Stimulated activated CD8-positive, alpha-beta memory T cell treated with anti-CD3 and anti-CD28 coated beads, Interleukin-2, amount 100 ng/mL, for 48 hours (primary cell): ENCODE data around the gene SH2D4B.
"Not testable (repeated sequence)": the region's sequence is repeated elsewhere in the genome, so short reads cannot be mapped to it uniquely, and the experiment has no call there.

Experiments
- DNase-seq, 2 donors: peaks; one replicate each; pipeline ENCODE4 v3.0.0-alpha.2; 2020; ENCODE audit warnings: low read depth in 2 of 2

Gene SH2D4B

DNA sequence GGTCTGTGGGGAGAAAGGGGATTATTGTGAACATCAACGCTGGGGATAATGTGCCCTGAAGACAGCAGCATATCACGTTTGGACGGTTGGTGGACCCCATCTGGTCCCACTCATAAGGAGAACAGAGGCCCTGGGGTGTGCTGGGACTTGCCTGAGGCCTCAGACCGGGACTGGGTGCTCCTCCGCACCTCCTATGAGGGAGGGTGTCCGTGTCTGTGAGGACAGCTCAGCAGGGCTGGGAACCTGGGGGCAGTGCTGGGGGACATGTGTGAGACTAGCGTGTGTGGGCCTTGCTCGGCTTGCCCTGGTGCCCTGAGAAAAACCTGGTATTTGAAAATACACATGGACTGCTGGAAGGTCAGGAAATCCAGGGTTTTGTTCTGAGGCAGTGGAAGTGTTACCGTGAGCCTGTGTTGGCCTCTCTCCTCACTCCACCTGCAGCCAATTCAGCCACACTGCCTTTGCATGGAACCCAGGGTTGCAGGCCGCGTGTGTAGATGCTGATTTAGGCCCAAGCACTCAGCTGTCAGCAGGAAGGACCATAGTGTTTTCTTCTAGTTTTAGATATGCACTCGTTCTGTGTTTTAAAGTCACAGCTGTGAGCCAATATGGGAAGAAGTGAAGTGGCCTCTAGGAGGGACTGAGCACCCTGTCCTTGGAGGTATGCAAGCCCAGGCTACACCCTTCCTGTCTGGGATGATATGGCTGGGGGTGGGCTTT lies 13.4 kb upstream of the SH2D4B start:
- no peak for DNase-seq

DNA sequence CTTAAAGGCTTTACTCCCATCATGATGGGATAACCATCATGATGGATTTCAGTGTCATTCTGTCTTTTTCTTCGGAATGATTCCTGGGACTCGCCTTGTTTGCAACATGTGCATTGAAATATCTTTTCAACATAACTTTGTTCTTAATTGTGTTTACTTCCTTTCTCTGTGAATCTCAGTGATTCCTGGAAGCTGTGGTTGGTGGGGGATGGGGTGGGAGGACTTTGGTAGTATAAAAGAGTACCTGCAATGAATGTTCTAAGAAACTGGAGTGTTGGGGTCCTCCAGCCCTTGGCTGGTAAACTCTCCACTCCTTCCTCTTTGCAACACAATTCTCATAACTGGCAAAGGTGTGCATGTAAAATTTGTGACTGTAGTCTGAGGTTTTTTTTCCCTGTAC lies 11.5 kb upstream of the SH2D4B start:
- DNase-seq, result no peak

DNA sequence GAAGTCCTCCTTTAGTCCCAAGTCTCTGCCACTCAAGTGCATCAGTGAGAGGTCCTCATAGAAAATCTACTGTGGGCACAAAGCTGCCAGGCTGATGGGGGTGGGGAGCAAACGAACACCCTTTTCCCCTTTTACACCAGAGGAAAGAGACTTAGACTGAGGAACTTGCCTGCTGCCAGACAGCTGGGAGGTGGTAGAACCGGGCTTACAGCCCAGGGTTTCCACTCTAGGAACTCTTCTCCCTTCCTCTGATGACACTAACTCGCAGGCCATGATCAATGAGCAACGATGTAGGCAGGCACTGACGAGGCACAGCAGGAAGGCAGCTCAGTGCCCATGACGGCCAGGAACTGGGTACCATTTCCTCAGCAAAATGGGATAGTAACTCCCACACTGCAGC lies 11.0 kb upstream of the SH2D4B start:
- no peak for DNase-seq

GRCh38 chr10:80528185-80528700 lies 9.5 kb upstream of the SH2D4B start:
- DNase-seq, result no peak

GRCh38 chr10:80528901-80529300 lies 8.8 kb upstream of the SH2D4B start:
- no peak for DNase-seq

- no peak for DNase-seq
Measured at GRCh38 chr10:80529604-80530003, 8.1 kb upstream of the SH2D4B start.

GRCh38 chr10:80530251-80530650 lies 7.5 kb upstream of the SH2D4B start:
- peak in 1 of 2 donors; percentile 34 for DNase-seq

GRCh38 chr10:80530816-80531215 lies 6.9 kb upstream of the SH2D4B start:
- no peak for DNase-seq

GRCh38 chr10:80532571-80532970 lies 5.1 kb upstream of the SH2D4B start:
- DNase-seq, result no peak

GRCh38 chr10:80534059-80534458 lies 3.6 kb upstream of the SH2D4B start:
- not testable (repeated sequence) for DNase-seq

GRCh38 chr10:80534646-80535045 lies 3.1 kb upstream of the SH2D4B start:
- not testable (repeated sequence) for DNase-seq

GRCh38 chr10:80535671-80536360 lies 1.9 kb upstream of the SH2D4B start:
- DNase-seq, result peak; percentile 66

DNA sequence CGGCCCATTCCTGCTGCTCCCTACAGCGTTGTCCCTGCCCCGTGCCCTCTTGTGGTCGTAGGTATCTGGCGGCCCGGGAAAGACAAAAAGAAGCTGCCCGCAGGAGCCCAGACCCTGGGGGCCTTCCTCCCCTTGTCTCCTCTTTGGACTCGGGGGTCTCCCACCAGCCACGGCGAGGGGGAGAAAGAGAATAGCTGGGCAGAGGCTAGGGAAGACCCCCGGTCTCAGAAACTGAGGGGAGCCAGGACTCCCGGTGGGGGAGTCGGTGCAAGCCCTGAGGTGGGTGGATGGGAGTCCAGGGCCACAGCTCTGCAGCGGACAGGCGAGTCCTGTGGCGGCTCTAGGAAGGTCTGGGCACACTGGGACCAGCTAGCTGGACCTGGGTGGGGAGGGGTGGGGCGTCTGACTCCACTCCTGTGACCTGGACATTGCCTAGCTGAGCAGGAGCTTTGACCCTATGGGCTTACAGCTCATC lies 1.3 kb upstream of the SH2D4B start:
- DNase-seq, result no peak

- DNase-seq, result no peak
Measured at GRCh38 chr10:80537086-80537735, 491 bp upstream of the SH2D4B start.

DNA sequence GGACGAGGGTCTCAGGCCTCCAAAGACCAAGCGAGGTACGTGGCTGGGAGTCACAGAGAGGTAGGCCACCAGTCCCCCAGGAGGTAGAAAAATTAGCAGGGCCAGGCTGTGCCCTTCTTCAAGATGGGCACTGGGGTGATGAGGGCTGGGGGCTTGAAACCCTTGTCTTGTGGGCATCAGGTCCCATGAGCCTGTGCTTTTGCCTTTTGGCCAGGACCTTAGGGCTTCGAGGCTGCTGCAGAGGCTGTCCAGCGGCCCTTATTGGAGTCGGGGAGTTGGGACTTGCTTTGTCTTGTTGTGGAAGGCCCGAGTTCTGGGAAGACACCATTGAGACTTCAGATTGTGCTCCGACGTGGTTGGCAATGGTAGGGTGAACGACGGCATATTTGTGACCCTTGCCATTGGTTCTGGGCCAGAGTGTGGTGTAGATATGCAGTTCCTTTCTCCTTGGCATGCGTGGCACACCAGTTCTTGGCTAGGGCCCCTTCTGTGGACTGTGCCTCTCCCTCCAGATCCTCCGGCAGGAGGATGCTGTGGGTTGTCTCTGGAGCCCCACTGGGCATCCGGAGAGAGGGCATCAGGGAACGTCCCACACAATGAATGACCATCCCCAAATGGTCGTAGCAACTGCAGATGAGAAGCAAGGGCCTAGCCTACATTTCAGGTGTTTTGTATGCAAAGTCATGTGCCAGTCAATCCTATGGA lies 931 bp downstream of the SH2D4B start:
- DNase-seq, result no peak

DNA sequence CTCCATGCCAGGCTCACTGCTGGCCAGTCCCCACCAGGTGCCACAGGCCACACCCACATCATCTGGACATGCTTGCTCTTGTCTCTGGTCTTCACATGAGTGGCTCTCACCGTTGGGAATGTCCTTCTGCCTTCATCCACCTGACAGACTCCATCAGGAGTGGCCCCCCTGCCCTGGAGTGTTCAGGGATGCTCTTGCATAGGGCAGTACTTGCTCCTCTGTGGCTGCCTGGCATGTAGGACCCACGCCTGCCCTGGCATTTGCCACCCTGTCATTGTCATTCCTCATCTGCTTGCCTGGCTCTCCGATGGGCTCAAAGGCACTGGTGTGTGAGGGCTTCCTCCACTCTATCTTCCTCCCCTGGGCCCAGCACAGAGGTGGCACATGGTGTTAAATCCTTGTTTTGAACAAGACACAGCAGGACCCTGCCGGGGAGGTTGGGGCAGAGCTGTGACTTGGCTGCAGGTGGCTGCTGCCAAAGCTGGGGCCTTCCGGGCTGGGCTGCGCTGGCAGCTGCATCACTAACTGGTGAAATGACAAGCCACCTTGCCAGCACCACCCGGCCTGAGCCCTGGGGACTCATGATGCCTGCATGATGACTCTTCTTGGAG lies 1.8 kb downstream of the SH2D4B start:
- DNase-seq, result no peak

DNA sequence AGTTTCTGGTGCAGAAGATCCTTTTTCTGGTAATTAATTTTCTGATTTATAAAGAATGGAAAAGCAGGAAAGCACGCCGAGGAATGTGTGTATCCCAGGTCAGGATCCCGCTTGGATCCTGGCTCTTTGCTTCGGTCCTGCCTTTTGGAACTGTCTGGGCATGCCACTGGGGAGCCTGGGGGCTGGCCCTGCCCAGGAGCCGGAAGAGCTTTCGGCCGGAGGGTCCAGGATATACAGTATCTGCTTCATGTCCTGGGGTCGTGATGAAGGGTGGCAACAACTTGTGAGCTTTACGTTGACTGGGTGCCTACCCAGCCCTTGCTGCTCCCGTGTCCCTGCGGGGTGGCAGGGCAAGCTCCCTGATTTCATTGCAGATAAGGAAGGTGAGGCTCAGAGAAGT lies 2.4 kb downstream of the SH2D4B start:
- no peak for DNase-seq

GRCh38 chr10:80540618-80540980 lies 2.9 kb downstream of the SH2D4B start:
- DNase-seq, result no peak

GRCh38 chr10:80540981-80541750 lies 3.5 kb downstream of the SH2D4B start:
- no peak for DNase-seq

DNA sequence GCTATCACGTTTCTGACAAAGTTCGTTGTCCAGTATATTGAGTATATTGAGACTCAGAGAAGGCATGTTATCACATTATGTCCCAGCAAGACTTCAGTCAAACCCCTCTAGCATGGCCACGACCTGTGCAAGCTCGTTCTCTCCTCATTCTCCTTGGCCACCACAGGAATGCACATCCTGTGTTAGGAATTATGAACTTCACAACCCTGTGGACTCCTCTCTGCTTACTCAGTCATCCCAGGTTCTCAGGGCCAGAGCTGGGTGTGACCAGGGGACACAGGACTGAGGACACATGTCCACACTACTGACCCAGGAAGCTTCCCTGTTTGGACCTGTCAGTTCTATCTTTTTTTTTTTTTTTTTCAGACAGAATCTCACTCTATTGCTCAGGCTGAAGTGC lies 4.4 kb downstream of the SH2D4B start:
- no peak for DNase-seq
